ENCODE results near the gene HTD2.
A peak's percentile ranks its signal among the peaks of the same experiment; 100 is the strongest.

HTD2 gene

DNA sequence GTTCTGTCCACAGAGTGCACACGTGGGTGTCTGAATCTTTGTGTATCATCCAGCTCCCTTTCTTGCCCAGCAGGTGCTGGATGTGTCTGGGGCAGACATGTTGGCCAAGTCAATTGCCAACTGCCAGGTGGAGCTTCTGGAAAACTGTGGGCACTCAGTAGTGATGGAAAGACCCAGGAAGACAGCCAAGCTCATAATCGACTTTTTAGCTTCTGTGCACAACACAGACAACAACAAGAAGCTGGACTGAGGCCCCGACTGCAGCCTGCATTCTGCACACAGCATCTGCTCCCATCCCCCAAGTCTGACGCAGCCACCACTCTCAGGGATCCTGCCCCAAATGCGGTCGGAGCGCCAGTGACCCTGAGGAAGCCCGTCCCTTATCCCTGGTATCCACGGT is 12.8 kb upstream of the HTD2 start:
- no peak overlapping the region for H3K27ac ChIP-seq (ENCODE audit: low read depth, low read length)
- WGBS = 89% methylated on average over 9 of the region's 9 CpGs
- H3K27me3 ChIP-seq (ENCODE audit: insufficient read depth, low read length) = no peaks in the 10 kb centered on the region
- no peaks in the 10 kb centered on the region for H3K36me3 ChIP-seq (ENCODE audit: insufficient read depth, low read length)
- H3K9me3 ChIP-seq (ENCODE audit: insufficient read depth, low read depth, low read length) = no peaks in the 10 kb centered on the region
- H3K4me3 ChIP-seq (ENCODE audit: low read length) = no peak overlapping the region
- no peak overlapping the region for H3K9ac ChIP-seq (ENCODE audit: low read depth, low read length)
- no peaks in the 10 kb centered on the region for H3K4me1 ChIP-seq (ENCODE audit: insufficient read depth, low read length)

DNA sequence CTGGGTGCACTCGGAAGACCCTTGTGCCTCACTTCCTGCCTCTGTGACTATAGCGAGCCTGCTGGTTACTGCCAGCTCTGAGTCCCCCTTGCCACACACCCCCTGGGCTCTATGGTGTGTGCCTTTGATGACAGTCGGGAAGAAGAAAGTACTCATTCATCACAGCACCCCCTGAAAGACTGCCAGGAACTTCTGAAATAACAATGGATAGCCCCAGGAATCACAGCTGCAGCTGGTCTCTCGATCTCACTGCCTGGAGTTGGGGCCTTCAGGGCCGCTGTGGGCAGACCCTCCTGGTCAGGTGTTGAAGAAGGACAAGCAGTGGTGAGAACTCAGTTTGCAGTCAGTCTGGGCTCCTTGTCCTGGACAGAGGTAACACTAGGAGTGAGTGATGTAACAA is 10.1 kb upstream of the HTD2 start:
- Histone ChIP-seq H3K4me1 (ENCODE audit: insufficient read depth, low read length) (no peaks in the 10 kb centered on the region; the same call in 1 of the 2 replicates), H3K9me3 (ENCODE audit: insufficient read depth, low read depth, low read length) (no peaks in the 10 kb centered on the region), H3K9ac (ENCODE audit: low read depth, low read length) (no peak overlapping the region), H3K4me3 (ENCODE audit: low read length) (no peak overlapping the region), H3K27ac (ENCODE audit: low read depth, low read length) (no peak overlapping the region), H3K36me3 (ENCODE audit: insufficient read depth, low read length) (no peaks in the 10 kb centered on the region), H3K27me3 (ENCODE audit: insufficient read depth, low read length) (no peaks in the 10 kb centered on the region)
- WGBS = 59% methylated on average over 5 of the region's 5 CpGs

DNA sequence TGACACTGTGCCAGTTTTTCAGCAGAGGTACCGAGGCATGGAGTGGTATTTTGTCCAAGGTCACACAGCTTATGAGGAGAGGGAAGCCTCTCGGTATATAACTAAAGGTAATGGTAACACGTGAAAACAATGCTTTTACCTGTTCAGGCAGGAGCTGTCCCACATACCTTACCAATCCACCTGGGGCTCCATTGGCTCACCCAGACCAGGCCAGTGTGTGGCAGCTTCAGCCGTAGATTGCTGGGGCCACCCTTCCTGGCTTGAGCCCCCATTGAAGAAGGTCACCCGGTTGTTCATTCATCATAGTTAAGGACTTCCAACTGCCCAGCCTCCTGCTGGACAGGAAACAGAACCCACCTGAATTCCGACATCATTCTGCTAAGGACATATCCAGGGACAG is 9.5 kb upstream of the HTD2 start:
- Histone ChIP-seq H3K27ac (ENCODE audit: low read depth, low read length) (no peak overlapping the region), H3K9ac (ENCODE audit: low read depth, low read length) (no peak overlapping the region), H3K9me3 (ENCODE audit: insufficient read depth, low read depth, low read length) (no peaks in the 10 kb centered on the region), H3K4me3 (ENCODE audit: low read length) (no peak overlapping the region), H3K27me3 (ENCODE audit: insufficient read depth, low read length) (no peaks in the 10 kb centered on the region; the same call in 1 of the 2 replicates), H3K4me1 (ENCODE audit: insufficient read depth, low read length) (no peaks in the 10 kb centered on the region; the same call in 1 of the 2 replicates), H3K36me3 (ENCODE audit: insufficient read depth, low read length) (no peaks in the 10 kb centered on the region)
- WGBS = 91% methylated on average over 6 of the region's 6 CpGs

DNA sequence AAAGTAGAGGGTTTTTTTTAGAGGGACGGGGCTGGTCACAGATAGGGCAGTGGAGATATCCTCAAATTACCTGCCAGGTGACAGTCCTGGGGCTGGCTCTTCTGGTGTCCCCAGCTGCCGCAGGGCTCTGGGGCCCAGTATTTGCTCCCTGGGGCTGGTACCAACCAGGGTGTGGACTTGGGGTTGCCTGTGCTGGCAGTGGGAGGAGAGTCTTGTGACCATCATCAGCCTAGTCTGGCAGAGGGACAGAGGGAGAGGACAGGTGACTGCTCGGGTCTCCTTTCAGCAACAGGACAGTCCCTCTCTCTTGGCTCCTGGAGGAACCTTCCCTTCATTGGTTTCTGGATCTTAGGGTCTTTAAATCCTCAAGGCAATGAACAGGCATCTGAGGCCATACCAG is 8.1 kb upstream of the HTD2 start:
- H3K4me3 ChIP-seq (ENCODE audit: low read length) = no peak overlapping the region
- H3K4me1 ChIP-seq (ENCODE audit: insufficient read depth, low read length) = no peaks in the 10 kb centered on the region; the same call in 1 of the 2 replicates
- no peak overlapping the region for H3K27ac ChIP-seq (ENCODE audit: low read depth, low read length)
- WGBS = 73% methylated on average over 3 of the region's 3 CpGs
- H3K36me3 ChIP-seq (ENCODE audit: insufficient read depth, low read length) = no peaks in the 10 kb centered on the region
- no peaks in the 10 kb centered on the region; the same call in 1 of the 2 replicates for H3K27me3 ChIP-seq (ENCODE audit: insufficient read depth, low read length)
- no peak overlapping the region for H3K9ac ChIP-seq (ENCODE audit: low read depth, low read length)
- H3K9me3 ChIP-seq (ENCODE audit: insufficient read depth, low read depth, low read length) = no peaks in the 10 kb centered on the region

DNA sequence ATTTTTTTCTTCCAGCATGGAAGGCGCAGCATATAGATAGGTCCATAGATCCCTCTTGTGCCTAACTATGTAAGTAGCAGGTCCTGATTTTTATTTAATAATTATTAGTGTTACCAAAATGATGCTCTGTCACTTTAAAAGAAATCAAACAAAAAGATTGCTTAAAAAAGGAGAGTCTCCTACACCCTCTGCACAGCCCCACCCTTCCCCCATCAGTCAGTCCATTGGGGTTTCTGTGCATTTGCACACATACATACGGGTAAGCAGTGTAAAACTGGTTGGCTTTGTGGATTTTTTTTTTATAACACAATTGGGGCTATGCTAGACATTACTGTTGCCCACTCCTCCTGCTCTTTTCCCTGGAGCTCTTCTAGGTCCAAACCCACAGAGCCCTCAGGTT is 7.2 kb upstream of the HTD2 start:
- no peak overlapping the region for H3K4me3 ChIP-seq (ENCODE audit: low read length)
- WGBS = no CpG with 5 or more reads among the region's 2 CpGs
- H3K9ac ChIP-seq (ENCODE audit: low read depth, low read length) = no peak overlapping the region
- no peaks in the 10 kb centered on the region; the same call in 1 of the 2 replicates for H3K27me3 ChIP-seq (ENCODE audit: insufficient read depth, low read length)
- no peaks in the 10 kb centered on the region for H3K36me3 ChIP-seq (ENCODE audit: insufficient read depth, low read length)
- no peaks in the 10 kb centered on the region; the same call in 1 of the 2 replicates for H3K4me1 ChIP-seq (ENCODE audit: insufficient read depth, low read length)
- H3K27ac ChIP-seq (ENCODE audit: low read depth, low read length) = no peak overlapping the region
- H3K9me3 ChIP-seq (ENCODE audit: insufficient read depth, low read depth, low read length) = no peaks in the 10 kb centered on the region

DNA sequence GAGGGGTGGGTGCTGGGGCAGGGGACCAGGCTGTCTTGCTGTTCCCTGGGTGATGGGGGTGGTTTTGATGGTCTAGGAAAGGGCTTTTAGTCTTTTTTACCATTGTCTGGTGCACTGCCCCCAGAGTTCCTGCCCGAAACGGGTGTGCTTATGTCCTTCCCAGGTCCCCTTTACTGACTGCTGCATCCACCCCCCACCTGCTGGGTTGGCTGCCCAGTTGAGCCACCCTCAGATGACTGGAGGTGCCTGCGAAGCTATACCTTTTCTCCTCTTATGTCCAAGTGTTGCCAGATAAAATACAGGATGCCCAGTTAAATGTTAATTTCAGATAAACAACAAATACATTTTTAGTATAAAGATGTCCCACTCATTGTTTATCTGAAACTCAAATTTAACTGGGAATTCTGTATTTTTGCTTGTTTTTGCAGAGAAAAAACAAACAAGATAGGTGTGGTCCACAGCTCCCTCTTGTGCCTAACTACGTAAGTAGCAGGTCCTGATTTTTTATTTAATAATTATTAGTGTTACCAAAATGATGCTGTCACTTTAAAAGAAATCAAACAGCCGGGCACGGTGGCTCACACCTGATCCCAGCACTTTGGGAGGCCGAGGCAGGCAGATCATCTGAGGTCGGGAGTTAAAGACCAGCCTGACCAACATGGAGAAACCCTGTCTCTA is 6.3 kb upstream of the HTD2 start:
- no peak overlapping the region for H3K9ac ChIP-seq (ENCODE audit: low read depth, low read length)
- no peak overlapping the region for H3K4me3 ChIP-seq (ENCODE audit: low read length)
- no peaks in the 10 kb centered on the region; the same call in 1 of the 2 replicates for H3K27me3 ChIP-seq (ENCODE audit: insufficient read depth, low read length)
- no peaks in the 10 kb centered on the region for H3K9me3 ChIP-seq (ENCODE audit: insufficient read depth, low read depth, low read length)
- H3K36me3 ChIP-seq (ENCODE audit: insufficient read depth, low read length) = no peaks in the 10 kb centered on the region
- 25% methylated on average over 8 of the region's 8 CpGs for WGBS
- H3K4me1 ChIP-seq (ENCODE audit: insufficient read depth, low read length) = no peaks in the 10 kb centered on the region; the same call in 1 of the 2 replicates
- H3K27ac ChIP-seq (ENCODE audit: low read depth, low read length) = no peak overlapping the region

DNA sequence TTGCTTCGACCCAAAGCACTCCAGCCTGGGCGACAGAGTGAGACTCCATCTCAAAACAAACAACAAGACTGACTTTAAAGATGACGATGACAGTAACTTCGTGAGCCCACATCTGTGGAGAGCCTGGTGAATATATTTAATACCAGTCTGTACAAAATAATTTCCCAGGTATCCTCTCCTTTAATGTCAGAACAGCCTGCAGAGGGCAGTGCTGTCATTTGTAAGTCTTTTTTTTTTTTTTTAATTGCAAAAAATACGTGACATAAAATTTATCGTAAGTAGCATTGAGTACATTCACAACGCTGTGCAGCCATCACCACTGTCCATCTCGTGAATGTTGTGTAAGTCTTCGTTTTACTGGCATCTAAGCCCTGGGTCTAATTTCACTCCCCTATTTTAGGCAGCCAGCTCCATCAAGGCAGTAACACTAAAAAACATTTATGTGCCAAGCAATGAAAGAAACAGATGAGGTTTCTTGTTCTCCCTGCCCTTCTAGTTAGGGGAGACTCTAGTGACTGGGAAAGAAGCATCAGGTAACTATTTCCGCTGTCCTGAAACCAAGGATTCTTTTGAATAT is 1.4 kb downstream of the HTD2 start:
- Histone ChIP-seq H3K4me1 (ENCODE audit: insufficient read depth, low read length) (0 out of 2 replicates have a peak, but pooled peaks cover 6% of the 10 kb centered on the region), H3K4me3 (ENCODE audit: low read length) (peak overlapping the region; percentile 75), H3K36me3 (ENCODE audit: insufficient read depth, low read length) (peaks cover 42% of the 10 kb centered on the region), H3K27ac (ENCODE audit: low read depth, low read length) (no peak overlapping the region), H3K9ac (ENCODE audit: low read depth, low read length) (peak overlapping the region; percentile 90), H3K9me3 (ENCODE audit: insufficient read depth, low read depth, low read length) (no peaks in the 10 kb centered on the region), H3K27me3 (ENCODE audit: insufficient read depth, low read length) (no peaks in the 10 kb centered on the region)
- 78% methylated on average over 10 of the region's 10 CpGs for WGBS

DNA sequence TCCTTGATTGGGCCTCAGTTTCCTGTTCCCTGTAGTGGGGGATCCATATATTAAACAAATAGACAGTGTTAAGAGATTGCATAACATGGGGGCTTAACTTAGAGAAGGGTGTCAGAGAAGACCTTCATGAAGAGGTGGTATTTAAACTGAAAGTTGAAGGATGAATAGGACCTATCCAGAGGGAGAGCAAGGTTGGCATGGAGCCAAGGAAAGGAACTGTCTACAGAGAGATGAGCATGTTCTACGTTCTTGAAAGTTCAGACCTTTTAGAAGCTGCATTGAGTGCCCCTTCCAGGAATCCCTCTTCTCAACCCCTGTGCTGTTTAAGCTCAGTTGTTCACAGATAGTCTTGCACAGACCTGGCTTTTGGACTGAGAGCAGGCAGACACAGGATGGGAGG is 2.4 kb downstream of the HTD2 start:
- H3K4me3 ChIP-seq (ENCODE audit: low read length) = no peak overlapping the region
- peaks cover 50% of the 10 kb centered on the region for H3K36me3 ChIP-seq (ENCODE audit: insufficient read depth, low read length)
- 93% methylated on average over 1 of the region's 1 CpG for WGBS
- H3K4me1 ChIP-seq (ENCODE audit: insufficient read depth, low read length) = 0 out of 2 replicates have a peak, but pooled peaks cover 6% of the 10 kb centered on the region
- no peak overlapping the region for H3K9ac ChIP-seq (ENCODE audit: low read depth, low read length)
- no peak overlapping the region for H3K27ac ChIP-seq (ENCODE audit: low read depth, low read length)
- H3K9me3 ChIP-seq (ENCODE audit: insufficient read depth, low read depth, low read length) = no peaks in the 10 kb centered on the region
- H3K27me3 ChIP-seq (ENCODE audit: insufficient read depth, low read length) = no peaks in the 10 kb centered on the region

DNA sequence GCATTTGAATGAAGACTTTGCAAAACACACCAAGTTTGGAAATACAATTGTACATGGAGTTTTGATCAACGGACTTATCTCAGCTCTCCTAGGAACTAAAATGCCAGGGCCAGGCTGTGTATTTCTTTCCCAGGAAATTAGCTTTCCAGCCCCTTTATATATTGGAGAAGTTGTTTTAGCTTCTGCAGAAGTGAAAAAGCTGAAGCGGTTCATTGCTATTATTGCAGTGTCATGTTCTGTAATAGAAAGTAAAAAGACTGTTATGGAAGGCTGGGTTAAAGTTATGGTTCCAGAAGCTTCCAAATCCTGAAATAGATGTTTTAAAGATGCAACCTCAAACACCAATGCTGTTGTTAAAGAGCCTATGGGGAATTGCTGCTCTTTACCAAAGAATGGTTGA is 11.5 kb downstream of the HTD2 start:
- no peaks in the 10 kb centered on the region for H3K9me3 ChIP-seq (ENCODE audit: insufficient read depth, low read depth, low read length)
- H3K9ac ChIP-seq (ENCODE audit: low read depth, low read length) = no peak overlapping the region
- H3K4me1 ChIP-seq (ENCODE audit: insufficient read depth, low read length) = peaks cover 13% of the 10 kb centered on the region
- peaks cover 67% of the 10 kb centered on the region for H3K36me3 ChIP-seq (ENCODE audit: insufficient read depth, low read length)
- 96% methylated on average over 2 of the region's 2 CpGs for WGBS
- no peaks in the 10 kb centered on the region for H3K27me3 ChIP-seq (ENCODE audit: insufficient read depth, low read length)
- H3K27ac ChIP-seq (ENCODE audit: low read depth, low read length) = no peak overlapping the region
- H3K4me3 ChIP-seq (ENCODE audit: low read length) = no peak overlapping the region

DNA sequence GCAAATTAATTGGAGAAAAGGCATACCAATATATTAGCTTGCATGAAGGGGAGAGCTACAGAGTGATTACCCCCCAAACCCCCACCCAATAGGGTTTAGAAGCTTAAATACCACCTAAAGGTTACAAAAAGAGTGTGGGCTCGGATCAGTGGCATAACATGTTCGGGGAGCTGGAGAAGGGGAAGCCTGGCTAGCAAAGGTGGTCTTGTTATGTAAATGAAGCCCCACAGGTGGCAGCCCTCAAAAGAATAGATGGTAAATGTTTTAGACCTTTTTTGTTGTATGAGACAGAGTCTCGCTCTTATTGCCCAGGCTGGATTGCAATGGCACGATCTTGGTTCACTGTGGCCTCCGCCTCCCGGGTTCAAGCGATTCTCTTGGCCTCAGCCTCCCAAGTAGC is 15.5 kb downstream of the HTD2 start:
- peak overlapping the region; percentile 61; the same call in 1 of the 2 replicates for H3K27ac ChIP-seq (ENCODE audit: low read depth, low read length)
- peaks cover 31% of the 10 kb centered on the region for H3K36me3 ChIP-seq (ENCODE audit: insufficient read depth, low read length)
- H3K4me1 ChIP-seq (ENCODE audit: insufficient read depth, low read length) = peaks cover 22% of the 10 kb centered on the region
- peak overlapping the region; percentile 14; the same call in 1 of the 2 replicates for H3K4me3 ChIP-seq (ENCODE audit: low read length)
- no peaks in the 10 kb centered on the region for H3K27me3 ChIP-seq (ENCODE audit: insufficient read depth, low read length)
- no peaks in the 10 kb centered on the region for H3K9me3 ChIP-seq (ENCODE audit: insufficient read depth, low read depth, low read length)
- 43% methylated on average over 7 of the region's 7 CpGs for WGBS
- no peak overlapping the region for H3K9ac ChIP-seq (ENCODE audit: low read depth, low read length)

DNA sequence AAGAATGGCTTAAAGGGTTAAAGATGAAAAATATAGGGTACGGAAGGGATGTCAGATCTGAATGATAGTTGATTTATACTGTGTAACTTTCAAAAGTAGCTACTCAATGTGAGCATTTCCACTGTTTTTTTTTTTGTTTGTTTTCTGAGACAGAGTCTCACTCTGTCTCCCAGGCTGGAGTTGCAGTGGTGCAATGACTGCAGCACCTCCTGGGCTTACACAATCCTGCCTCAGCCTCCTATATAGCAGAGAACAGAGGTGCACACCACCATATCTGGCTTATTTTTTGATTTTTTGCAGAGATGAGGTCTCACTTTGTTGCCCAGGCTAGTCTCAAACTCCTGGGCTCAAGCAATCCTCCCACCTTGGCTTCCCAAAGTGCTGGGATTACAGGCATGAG is 16.5 kb downstream of the HTD2 start:
- no peak overlapping the region for H3K27ac ChIP-seq (ENCODE audit: low read depth, low read length)

More for the DNA sequence above, 16.5 kb downstream of the HTD2 start:
- Histone ChIP-seq H3K9me3 (ENCODE audit: insufficient read depth, low read depth, low read length) (no peaks in the 10 kb centered on the region), H3K27me3 (ENCODE audit: insufficient read depth, low read length) (no peaks in the 10 kb centered on the region), H3K36me3 (ENCODE audit: insufficient read depth, low read length) (peaks cover 21% of the 10 kb centered on the region), H3K9ac (ENCODE audit: low read depth, low read length) (no peak overlapping the region), H3K4me1 (ENCODE audit: insufficient read depth, low read length) (peaks cover 22% of the 10 kb centered on the region), H3K4me3 (ENCODE audit: low read length) (no peak overlapping the region)
- 96% methylated on average over 1 of the region's 1 CpG for WGBS
